K562 (cell line): ENCODE data around the gene PCNX2. TPM values are rescaled to one million over a fixed set of nuclear protein-coding genes. Genes with fewer than 3 reads are reported as not detected.

ENCODE experiments used
- ATAC-seq: fragments of 200-7000 bp; cut with Tn5 transposase; 3 replicates; pipeline ENCODE4 v1.9.1; 2020; ENCODE audit warnings: moderate library complexity
- BruUV-seq: library from RNA; stranded (reverse); fragments of 400-500 nt; replicated peaks from 2 replicates; lab custom pipeline; 2021; lab: Mats Ljungman, UMichigan
- CTCF ChIA-PET: fragments of 300-600 bp; formaldehyde crosslinking; extraction: SDS; loops from one replicate; lab custom pipeline; 2021; ENCODE audit warnings: low intra/inter-chr PET ratio; lab: Yijun Ruan, JAX
- POLR2A ChIA-PET: fragments of 300-600, 350-650 bp; sonication (Branson Sonifier 250); formaldehyde crosslinking; extraction: SDS; loops from one replicate; lab custom pipeline; 2021; ENCODE audit warnings: antibody characterized with exemption, inconsistent platforms; lab: Yijun Ruan, JAX
- DNase-seq, 4 experiments: peaks; one replicate each; pipeline versions ENCODE4 v3.0.0 to v3.0.0-alpha.2; 2011 to 2018; ENCODE audit warnings: low spot score in 3 of 4, mixed read lengths in 3 of 4; ENCODE audit errors: extremely low read depth in 1 of 4
- FAIRE-seq: peaks from 2 replicates; lab custom pipeline; 2011; peaks lifted over from hg19 to GRCh38; lab: Jason Lieb, UNC
- H2AFZ ChIP-seq: 2 replicates; pipeline ENCODE4 v1.6.0; 2011; ENCODE audit warnings: low read depth, low read length, control low read depth, inconsistent platforms
- H3K27ac ChIP-seq: fragments of 200-600 bp; 3 replicates; pipeline ENCODE4 v1.8.0; 2011; ENCODE audit warnings: low read depth, mild to moderate bottlenecking, control low read depth, inconsistent platforms, low read length, moderate library complexity, mixed read lengths; ENCODE audit errors: extremely low read depth
- H3K27me3 ChIP-seq, 2 experiments: fragments of 300-600 bp in 1 of 2; 2 replicates in 1 of 2; 3 replicates in 1 of 2; pipeline versions ENCODE4 v1.6.0 to v1.8.0; 2011; ENCODE audit warnings: inconsistent platforms in 2 of 2, low read length in 2 of 2, mild to moderate bottlenecking in 1 of 2, mixed read lengths in 1 of 2, moderate library complexity in 1 of 2; ENCODE audit not compliant: control insufficient read depth in 2 of 2, insufficient read depth in 2 of 2
- H3K36me3 ChIP-seq: fragments of 300-600 bp; 3 replicates; pipeline ENCODE4 v1.8.0; 2011; ENCODE audit warnings: mild to moderate bottlenecking, low read length, inconsistent platforms; ENCODE audit not compliant: control insufficient read depth, insufficient read depth
- H3K4me1 ChIP-seq, 2 experiments: fragments of 200-600 bp in 1 of 2; replicated peaks in 1 of 2; 2 replicates in 1 of 2; 3 replicates in 1 of 2; pipeline versions ENCODE4 v1.5.1 to v1.8.0; 2011; ENCODE audit warnings: inconsistent platforms in 2 of 2, low read length in 2 of 2, mild to moderate bottlenecking in 1 of 2, mixed read lengths in 1 of 2, moderate library complexity in 1 of 2; ENCODE audit not compliant: control insufficient read depth in 2 of 2, insufficient read depth in 2 of 2
- H3K4me2 ChIP-seq: 2 replicates; pipeline ENCODE4 v1.6.1; 2011; ENCODE audit warnings: low read length, control low read depth, inconsistent platforms, mixed read lengths; ENCODE audit not compliant: insufficient read depth
- H3K4me3 ChIP-seq: fragments of 200-600 bp; sonication (generic), shearing (Covaris generic); 2 replicates; pipeline ENCODE4 v1.5.1; 2016; ENCODE audit warnings: control low read depth, inconsistent platforms
- H3K79me2 ChIP-seq: fragments of 200-600 bp; 3 replicates; pipeline ENCODE4 v1.8.0; 2011; ENCODE audit warnings: low read length, inconsistent platforms; ENCODE audit not compliant: control insufficient read depth, insufficient read depth
- H3K9ac ChIP-seq, 2 experiments: 2 replicates each; pipeline versions ENCODE4 v1.6.0 to v1.6.1; 2011; ENCODE audit warnings: low read depth in 2 of 2, low read length in 2 of 2, control low read depth in 1 of 2, inconsistent platforms in 1 of 2, mild to moderate bottlenecking in 1 of 2, mixed read lengths in 1 of 2; ENCODE audit not compliant: insufficient read depth in 1 of 2
- H3K9me1 ChIP-seq: one replicate; pipeline ENCODE4 v1.6.0; 2011; ENCODE audit warnings: inconsistent platforms, mild to moderate bottlenecking, low read length, moderate library complexity; ENCODE audit not compliant: control insufficient read depth, insufficient read depth
- H3K9me3 ChIP-seq: replicated peaks from 2 replicates; pipeline ENCODE4 v1.5.1; 2011; ENCODE audit warnings: low read depth, low read length, inconsistent platforms; ENCODE audit not compliant: control insufficient read depth, insufficient read depth
- H4K20me1 ChIP-seq: replicated peaks from 2 replicates; pipeline ENCODE4 v1.6.1; 2011; ENCODE audit warnings: low read length, inconsistent platforms, mixed read lengths; ENCODE audit not compliant: control insufficient read depth, insufficient read depth
- BCOR ChIP-seq: fragments of 450-650 bp; IDR thresholded peaks from 2 replicates; pipeline ENCODE4 v1.6.1; 2016
- FOS ChIP-seq: IDR thresholded peaks from 3 replicates; pipeline ENCODE4 v1.6.1; 2011; ENCODE audit not compliant: insufficient read length; ENCODE audit errors: extremely low read depth
- HSF4 ChIP-seq: fragments of 250-450 bp; sonication (Bioruptor Pico); IDR thresholded peaks from 2 replicates; pipeline ENCODE4 v2.1.2; 2022; ENCODE audit warnings: mild to moderate bottlenecking, moderate library complexity, borderline replicate concordance
- LARP7 ChIP-seq: fragments of 450-650 bp; IDR thresholded peaks from 2 replicates; pipeline ENCODE4 v1.6.1; 2016
- LEF1 ChIP-seq: fragments of 450-650 bp; IDR thresholded peaks from 2 replicates; pipeline ENCODE4 v1.6.1; 2016; ENCODE audit warnings: mild to moderate bottlenecking
- MTA2 ChIP-seq: fragments of 450-650 bp; IDR thresholded peaks from 2 replicates; pipeline ENCODE4 v1.6.1; 2016; ENCODE audit warnings: low read depth
- MXI1 ChIP-seq: IDR thresholded peaks from 2 replicates; pipeline ENCODE4 v1.6.1; 2011; ENCODE audit warnings: low read depth, mild to moderate bottlenecking, improper control_type of control experiment, low read length
- NELFE ChIP-seq: IDR thresholded peaks from 2 replicates; pipeline ENCODE4 v1.6.1; 2011; ENCODE audit warnings: mild to moderate bottlenecking; ENCODE audit not compliant: insufficient read depth, insufficient read length
- PCBP1 ChIP-seq: fragments of 200-400 bp; formaldehyde crosslinking; IDR thresholded peaks from 2 replicates; pipeline ENCODE4 v1.6.1; 2018; ENCODE audit warnings: mild to moderate bottlenecking, low read depth, low read length; ENCODE audit not compliant: poor library complexity, severe bottlenecking
- RERE ChIP-seq: sonication (generic); formaldehyde crosslinking; IDR thresholded peaks from 2 replicates; pipeline ENCODE4 v1.8.0; 2023; ENCODE audit warnings: missing genetic modification reagents, mild to moderate bottlenecking, borderline replicate concordance
- STAT5A ChIP-seq: IDR thresholded peaks from 2 replicates; pipeline ENCODE4 v1.6.1; 2012; ENCODE audit warnings: low read length, inconsistent platforms, borderline replicate concordance
- TEAD4 ChIP-seq, 2 experiments: sonication (generic) in 1 of 2; formaldehyde crosslinking in 1 of 2; IDR thresholded peaks; 2 replicates each; pipeline versions ENCODE4 v1.6.1 to v1.8.0; 2012 to 2022; ENCODE audit warnings: borderline replicate concordance in 1 of 2, inconsistent platforms in 1 of 2, low read length in 1 of 2, mild to moderate bottlenecking in 1 of 2, missing genetic modification reagents in 1 of 2
- TSC22D4 ChIP-seq: fragments of 450-650 bp; IDR thresholded peaks from 2 replicates; pipeline ENCODE4 v1.6.1; 2016; ENCODE audit warnings: missing genetic modification characterization, missing biosample characterization, control low read depth
- ZNF232 ChIP-seq: sonication (generic); formaldehyde crosslinking; IDR thresholded peaks from 2 replicates; pipeline ENCODE4 v1.8.0; 2022; ENCODE audit warnings: mild to moderate bottlenecking, missing genetic modification reagents
- ZNF239 ChIP-seq: fragments of 250-450 bp; sonication (Bioruptor Pico); IDR thresholded peaks from 2 replicates; pipeline ENCODE4 v1.4.0; 2020; ENCODE audit warnings: mild to moderate bottlenecking
- ZNF512 ChIP-seq: IDR thresholded peaks from 2 replicates; pipeline ENCODE4 v1.6.1; 2016; ENCODE audit warnings: missing genetic modification characterization, missing compliant biosample characterization
- WGBS: fragments of 100-300 bp; shearing (Covaris generic); methylation state at CpG from one replicate; pipeline ENCODE4 v1.1.6; 2016; ENCODE audit warnings: low coverage, mixed read lengths; ENCODE audit not compliant: insufficient coverage; ENCODE audit errors: missing lambda C conversion rate; 5-methylcytosine and 5-hydroxymethylcytosine counted together
- in situ Hi-C: fragments of 300-500 bp; cut with MboI; formaldehyde crosslinking; loops from 4 replicates; pipeline ENCODE4 v1.15.0; 2018; ENCODE audit warnings: inconsistent platforms, mixed read lengths
- intact Hi-C: fragments of 100-400 bp; cut with micrococcal nuclease; formaldehyde crosslinking; loops from 2 replicates; pipeline ENCODE4 v1.14.2; 2022
- polyA plus RNA-seq, 8 experiments: library from polyadenylated mRNA; depleted of rRNA in 4 of 8; stranded (reverse) in 5 of 8; unstranded in 3 of 8; fragments of >200 nt; fragmentation: Nextera tagmentation in 2 of 8; fragmentation: Illumina TruSeq in 1 of 8; extraction: Ambion mirVana in 2 of 8; extraction: Trizol in 1 of 8; gene quantifications; 2 replicates each; pipeline versions ENCODE4 v1.2.1 to v1.2.3, GENCODE V29; 2011 to 2014; ENCODE audit warnings: inconsistent platforms in 1 of 8, missing spikeins in 1 of 8
- total RNA-seq, 7 experiments: library from RNA; depleted of rRNA in 6 of 7; stranded (reverse); fragments of >200 nt in 6 of 7; fragmentation: Illumina TruSeq in 2 of 7; extraction: Trizol in 2 of 7; gene quantifications; 2 replicates each; pipeline versions ENCODE4 v1.2.1 to v1.2.3, GENCODE V29; 2011 to 2021; ENCODE audit warnings: low replicate concordance in 1 of 7
- TF ChIP-seq, protein P1 (sequence below): sonication (generic); formaldehyde crosslinking; IDR thresholded peaks from 2 replicates; pipeline ENCODE4 v1.8.0; 2022; ENCODE audit warnings: mild to moderate bottlenecking, missing genetic modification reagents

PCNX2 gene
- total and polyA plus RNA-seq, 9 of the 15 experiments (the other 6 are each of a cell fraction or from before 2014, with no cell fraction given): 0.07 to 0.33 TPM; not detected in 7

DNA sequence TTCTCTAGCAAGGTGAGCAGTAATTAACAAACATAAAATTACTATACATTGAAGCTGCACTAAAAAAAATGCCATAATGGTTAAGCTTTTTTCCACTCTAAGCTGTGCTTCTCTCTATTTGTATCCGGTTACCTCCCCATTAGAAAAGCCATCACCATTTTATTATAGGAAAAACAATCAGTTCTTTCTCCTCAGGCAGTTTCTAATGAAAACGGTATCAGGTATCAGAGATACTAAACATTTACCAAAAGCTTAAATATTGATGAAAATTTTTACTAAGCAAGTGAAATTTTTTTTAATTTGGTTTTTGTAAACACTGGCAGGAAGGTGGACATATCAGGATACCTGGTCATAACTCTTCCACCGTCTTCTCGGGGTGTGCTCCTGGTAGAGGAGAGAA is 330.9 kb downstream of the PCNX2 start:
- no peak overlapping the region for H3K9ac ChIP-seq
- no peaks in the 10 kb centered on the region for H3K79me2 ChIP-seq
- intact Hi-C loops: no loop called here
- no peaks in the 10 kb centered on the region; a peak in 1 of 5 replicates for H3K4me1 ChIP-seq
- in situ Hi-C loops: no loop called here
- peaks cover 24% of the 10 kb centered on the region; the same call in 2 of the 3 replicates for H3K36me3 ChIP-seq
- H3K27me3 ChIP-seq: no peaks in the 10 kb centered on the region
- H2AFZ ChIP-seq: no peak overlapping the region
- H3K27ac ChIP-seq: no peak overlapping the region
- H3K9me3 ChIP-seq: no peaks in the 10 kb centered on the region
- H3K9me1 ChIP-seq: no peaks in the 10 kb centered on the region
- POLR2A ChIA-PET: interaction anchor here (0.6 kb wide), 1 partner anchor 8 kb away, joined by 3 read pairs; no protein-coding TSS in a partner anchor
- no peak overlapping the region for H3K4me3 ChIP-seq
- H3K4me2 ChIP-seq: no peak overlapping the region
- H4K20me1 ChIP-seq: no peaks in the 10 kb centered on the region
- no peak for FAIRE-seq
- 82% methylated on average over 4 of the region's 4 CpGs for WGBS
- ATAC-seq: no peak
- DNase-seq: no peak
- no TSS peak for BruUV-seq
- CTCF ChIA-PET: no interaction called here
- TF ChIP-seq PCBP1: no peak
- TF ChIP-seq LARP7: no peak
- no peak for TF ChIP-seq TSC22D4
- TF ChIP-seq RERE (CRISPR knock-in tag): no peak
- no peak for TF ChIP-seq NELFE
- TF ChIP-seq STAT5A: no peak
- TF ChIP-seq, protein P1, sequence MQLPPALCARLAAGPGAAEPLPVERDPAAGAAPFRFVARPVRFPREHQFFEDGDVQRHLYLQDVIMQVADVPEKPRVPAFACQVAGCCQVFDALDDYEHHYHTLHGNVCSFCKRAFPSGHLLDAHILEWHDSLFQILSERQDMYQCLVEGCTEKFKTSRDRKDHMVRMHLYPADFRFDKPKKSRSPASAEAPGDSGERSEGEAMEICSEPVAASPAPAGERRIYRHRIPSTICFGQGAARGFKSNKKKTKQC: no peak
- TF ChIP-seq FOS: no peak
- no peak for TF ChIP-seq HSF4 (CRISPR knock-in tag)
- no peak for TF ChIP-seq MXI1
- no peak for TF ChIP-seq ZNF239
- no peak for TF ChIP-seq MTA2
- TF ChIP-seq BCOR: no peak
- no peak for TF ChIP-seq TEAD4 (IDR thresholded peaks at IDR 0.05; ENCODE audit: low read length)
- no peak for TF ChIP-seq TEAD4 (CRISPR knock-in tag; IDR thresholded peaks at IDR 0.05; ENCODE audit: borderline replicate concordance)
- TF ChIP-seq LEF1: no peak
- TF ChIP-seq ZNF512 (tag): no peak
- TF ChIP-seq ZNF232: no peak
